H1 (cell line): Measurements from ENCODE around the gene FGFBP2. TPM values are rescaled to one million over a fixed set of nuclear protein-coding genes. Genes with fewer than 3 reads are reported as not detected.

Source experiments
- CTCF ChIA-PET: fragments of 300-600 bp; sonication (Branson Sonifier 250); formaldehyde crosslinking; loops from one replicate; lab custom pipeline; 2021; ENCODE audit not compliant: partially characterized antibody; lab: Charles Lee
- POLR2A ChIA-PET: fragments of 300-600 bp; sonication (Branson Sonifier 250); formaldehyde crosslinking; loops from one replicate; lab custom pipeline; 2021; ENCODE audit warnings: inconsistent platforms; ENCODE audit not compliant: partially characterized antibody; lab: Charles Lee
- DNase-seq, 2 experiments: peaks; one replicate each; pipeline versions ENCODE4 v3.0.0 to v3.0.0-alpha.2; 2010 to 2022; ENCODE audit warnings: low spot score in 2 of 2, low read depth in 1 of 2, mixed read lengths in 1 of 2
- FAIRE-seq: peaks from 2 replicates; lab custom pipeline; 2011; peaks lifted over from hg19 to GRCh38; lab: Jason Lieb, UNC
- H2AFZ ChIP-seq: 2 replicates; pipeline ENCODE4 v1.8.1; 2012; ENCODE audit warnings: low read length, inconsistent platforms
- H2AK5ac ChIP-seq: 2 replicates; pipeline ENCODE4 v1.6.1; 2013; ENCODE audit warnings: low read depth, low read length
- H2BK120ac ChIP-seq: replicated peaks from 2 replicates; pipeline ENCODE3; 2013; ENCODE audit warnings: low read depth, low read length, inconsistent platforms
- H2BK12ac ChIP-seq: 2 replicates; pipeline ENCODE4 v1.6.1; 2013; ENCODE audit warnings: low read depth, low read length
- H2BK15ac ChIP-seq: 2 replicates; pipeline ENCODE4 v1.6.1; 2013; ENCODE audit warnings: low read length
- H2BK20ac ChIP-seq: 2 replicates; pipeline ENCODE4 v1.6.1; 2013; ENCODE audit warnings: low read length
- H2BK5ac ChIP-seq: 2 replicates; pipeline ENCODE4 v1.6.1; 2013; ENCODE audit warnings: low read depth, low read length
- H3K14ac ChIP-seq: 2 replicates; pipeline ENCODE4 v1.6.1; 2013; ENCODE audit warnings: inconsistent platforms; ENCODE audit not compliant: insufficient read length
- H3K18ac ChIP-seq: 2 replicates; pipeline ENCODE4 v1.6.1; 2013; ENCODE audit warnings: low read length; ENCODE audit errors: extremely low read depth
- H3K23ac ChIP-seq: 2 replicates; pipeline ENCODE4 v1.6.1; 2013; ENCODE audit warnings: inconsistent platforms; ENCODE audit not compliant: insufficient read length
- H3K23me2 ChIP-seq: 2 replicates; pipeline ENCODE4 v1.6.1; 2013; ENCODE audit warnings: low read depth, low read length
- H3K27ac ChIP-seq: 2 replicates; pipeline ENCODE4 v1.6.1; 2011; ENCODE audit warnings: low read depth, low read length, inconsistent platforms
- H3K27me3 ChIP-seq, 4 experiments: replicated peaks in 1 of 4; 1 replicate in 1 of 4; 2 replicates in 3 of 4; pipeline versions ENCODE4 v1.6.1 to v1.8.1; 2011 to 2013; ENCODE audit warnings: low read length in 3 of 4, mild to moderate bottlenecking in 3 of 4, inconsistent platforms in 2 of 4, mixed read lengths in 2 of 4, moderate library complexity in 1 of 4; ENCODE audit not compliant: control insufficient read depth in 3 of 4, insufficient read depth in 3 of 4; ENCODE audit errors: extremely low read depth in 1 of 4
- H3K36me3 ChIP-seq, 4 experiments: 2 replicates each; pipeline versions ENCODE4 v1.6.1 to v1.8.1; 2011 to 2013; ENCODE audit warnings: mild to moderate bottlenecking in 4 of 4, low read length in 3 of 4, moderate library complexity in 2 of 4, control low read depth in 1 of 4, inconsistent platforms in 1 of 4; ENCODE audit not compliant: insufficient read depth in 4 of 4, control insufficient read depth in 2 of 4
- H3K4ac ChIP-seq: replicated peaks from 2 replicates; pipeline ENCODE3; 2013; ENCODE audit warnings: low read length, low read depth, mixed read lengths, inconsistent platforms; ENCODE audit not compliant: insufficient read length
- H3K4me1 ChIP-seq, 4 experiments: replicated peaks in 1 of 4; 1 replicate in 1 of 4; 2 replicates in 3 of 4; pipeline versions ENCODE4 v1.6.1 to v1.8.1; 2011 to 2013; ENCODE audit warnings: low read length in 3 of 4, inconsistent platforms in 2 of 4, mixed read lengths in 1 of 4; ENCODE audit not compliant: insufficient read depth in 4 of 4, control insufficient read depth in 3 of 4
- H3K4me2 ChIP-seq, 2 experiments: 2 replicates each; pipeline versions ENCODE4 v1.6.1 to v1.8.1; 2011 to 2013; ENCODE audit warnings: low read depth in 2 of 2, low read length in 2 of 2, control low read depth in 1 of 2, inconsistent platforms in 1 of 2, mild to moderate bottlenecking in 1 of 2; ENCODE audit not compliant: insufficient read depth in 1 of 2
- H3K4me3 ChIP-seq, 4 experiments: fragments of 200-600, 300-600 bp in 1 of 4; sonication (generic), shearing (Covaris generic), sonication (Bioruptor Twin) in 1 of 4; 2 replicates each; pipeline versions ENCODE4 v1.5.1 to v1.8.1; 2011 to 2016; ENCODE audit warnings: low read length in 4 of 4, low read depth in 3 of 4, control low read depth in 2 of 4, inconsistent platforms in 2 of 4, mild to moderate bottlenecking in 2 of 4, mixed read lengths in 1 of 4, moderate library complexity in 1 of 4; ENCODE audit not compliant: insufficient read depth in 2 of 4; ENCODE audit errors: extremely low read depth in 1 of 4
- H3K56ac ChIP-seq: replicated peaks from 2 replicates; pipeline ENCODE3; 2013; ENCODE audit warnings: low read depth, mild to moderate bottlenecking, mixed read lengths, low read length, inconsistent platforms; ENCODE audit not compliant: insufficient read length
- H3K79me1 ChIP-seq: 2 replicates; pipeline ENCODE4 v1.6.1; 2013; ENCODE audit warnings: low read depth, low read length, control low read depth
- H3K79me2 ChIP-seq, 2 experiments: 2 replicates each; pipeline versions ENCODE4 v1.6.1 to v1.8.1; 2012 to 2013; ENCODE audit warnings: low read length in 2 of 2, mild to moderate bottlenecking in 2 of 2, inconsistent platforms in 1 of 2; ENCODE audit not compliant: insufficient read depth in 2 of 2, control insufficient read depth in 1 of 2
- H3K9ac ChIP-seq, 4 experiments: replicated peaks in 1 of 4; 1 replicate in 1 of 4; 2 replicates in 3 of 4; pipeline versions ENCODE4 v1.6.1 to v1.8.1; 2011 to 2013; ENCODE audit warnings: low read depth in 3 of 4, low read length in 3 of 4, control low read depth in 2 of 4, mild to moderate bottlenecking in 2 of 4, moderate library complexity in 2 of 4, inconsistent platforms in 1 of 4; ENCODE audit errors: extremely low read depth in 1 of 4
- H3K9me3 ChIP-seq, 2 experiments: 2 replicates each; pipeline versions ENCODE4 v1.6.1 to v1.8.1; 2012 to 2013; ENCODE audit warnings: mild to moderate bottlenecking in 2 of 2, moderate library complexity in 2 of 2, control low read depth in 1 of 2, inconsistent platforms in 1 of 2, low read depth in 1 of 2, low read length in 1 of 2, mixed read lengths in 1 of 2; ENCODE audit not compliant: insufficient read depth in 2 of 2
- H4K20me1 ChIP-seq, 2 experiments: replicated peaks in 1 of 2; 2 replicates each; pipeline versions ENCODE3 to v1.8.1; 2011 to 2013; ENCODE audit warnings: inconsistent platforms in 2 of 2, low read length in 2 of 2, mild to moderate bottlenecking in 1 of 2; ENCODE audit not compliant: insufficient read depth in 2 of 2, control insufficient read depth in 1 of 2
- H4K5ac ChIP-seq: 2 replicates; pipeline ENCODE4 v1.6.1; 2013; ENCODE audit warnings: low read length, low read depth, mixed read lengths, inconsistent platforms; ENCODE audit not compliant: insufficient read length
- H4K8ac ChIP-seq: 2 replicates; pipeline ENCODE4 v1.8.0; 2013; ENCODE audit warnings: mild to moderate bottlenecking, moderate library complexity, low read length, inconsistent platforms; ENCODE audit not compliant: insufficient read depth; ENCODE audit errors: extremely low read depth
- H4K91ac ChIP-seq: replicated peaks from 2 replicates; pipeline ENCODE3; 2013; ENCODE audit warnings: low read length, mixed read lengths, inconsistent platforms; ENCODE audit not compliant: insufficient read length
- JUN ChIP-seq: IDR thresholded peaks from 2 replicates; pipeline ENCODE4 v1.6.1; 2011; ENCODE audit warnings: low read depth, mild to moderate bottlenecking, improper control_type of control experiment, low read length
- WGBS, 2 experiments: shearing (Covaris generic) in 1 of 2; methylation state at CpG; one replicate each; pipeline versions ENCODE4 v1.1.6 to v1.1.7; 2013 to 2015; ENCODE audit warnings: low lambda C conversion rate in 2 of 2, mixed read lengths in 2 of 2, inconsistent platforms in 1 of 2, low coverage in 1 of 2, missing lambda C conversion rate in 1 of 2; ENCODE audit not compliant: insufficient replicate concordance in 2 of 2, insufficient coverage in 1 of 2, insufficient read length in 1 of 2; ENCODE audit errors: extremely low coverage in 1 of 2, missing lambda C conversion rate in 1 of 2; 5-methylcytosine and 5-hydroxymethylcytosine counted together
- polyA plus RNA-seq, 7 experiments: library from polyadenylated mRNA; depleted of rRNA in 3 of 7; stranded (reverse) in 5 of 7; unstranded in 2 of 7; fragments of >200 nt in 5 of 7; fragments of 200-250 nt in 2 of 7; gene quantifications; 1 replicate in 5 of 7; 2 replicates in 1 of 7; 4 replicates in 1 of 7; pipeline versions ENCODE4 v1.2.1 to v1.2.3, GENCODE V29; 2011 to 2013; ENCODE audit warnings: missing spikeins in 2 of 7, mixed read lengths in 2 of 7
- total RNA-seq: library from RNA; stranded (reverse); fragmentation: NEBNext Ultra II Directional; extraction: Animal tissue kit (Norgen Biotek cat#: 25700); gene quantifications from 2 replicates; pipeline ENCODE4 v1.2.1, GENCODE V29; 2021
- TF ChIP-seq, protein P1 (sequence below): IDR thresholded peaks from 2 replicates; pipeline ENCODE4 v1.6.1; 2012; ENCODE audit warnings: low read length, inconsistent platforms

FGFBP2 gene
- total and polyA plus RNA-seq, 2 of the 8 experiments (the other 6 are each of a cell fraction or from before 2014, with no cell fraction given), result 0.15 TPM; not detected in 1

DNA sequence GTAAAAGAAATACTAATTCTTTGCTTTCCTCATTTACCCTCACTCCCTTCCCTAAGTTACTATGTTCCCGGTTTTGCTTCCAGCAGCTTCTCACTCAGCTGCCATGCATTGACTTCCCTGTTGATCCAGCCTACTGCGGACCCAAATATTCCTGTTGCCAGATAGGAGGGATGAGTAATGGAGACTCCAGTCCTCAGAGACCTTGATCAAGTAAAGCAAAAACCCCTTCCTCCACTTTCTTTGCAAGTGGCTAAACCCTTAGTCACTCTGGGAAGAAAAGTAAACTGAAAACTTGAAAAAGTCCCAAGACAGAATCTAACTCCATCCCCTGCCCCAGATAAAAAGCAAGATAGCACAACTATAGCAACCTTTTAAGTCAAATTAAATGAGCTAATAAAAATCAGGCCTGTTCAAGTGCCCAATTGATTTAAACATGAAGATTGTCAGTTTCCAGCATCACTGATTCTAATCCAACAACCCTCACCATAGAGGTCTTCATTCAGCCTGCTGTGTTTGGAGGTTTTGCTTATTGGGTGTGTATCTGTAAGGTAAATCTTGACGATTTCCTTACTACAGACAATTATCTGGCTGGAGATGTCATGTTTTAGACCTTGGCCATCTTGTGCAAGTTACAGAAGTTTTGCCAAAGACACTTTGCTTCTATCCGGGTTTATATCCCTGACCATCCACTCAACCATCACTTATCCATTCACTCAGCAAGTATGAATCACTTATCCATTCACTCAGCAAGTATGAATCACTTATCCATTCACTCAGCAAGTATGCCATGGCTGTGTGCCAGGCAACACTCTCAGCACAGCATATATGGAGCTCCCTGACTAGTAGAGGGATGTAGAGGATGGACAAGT lies 42.0 kb downstream of the FGFBP2 start:
- H3K4me2 ChIP-seq, result no peak overlapping the region
- H3K14ac ChIP-seq, result no peak overlapping the region
- H2BK20ac ChIP-seq, result no peak overlapping the region
- H3K4me1 ChIP-seq, result no peaks in the 10 kb centered on the region
- H3K36me3 ChIP-seq, result no peaks in the 10 kb centered on the region
- H3K79me2 ChIP-seq, result no peaks in the 10 kb centered on the region
- H3K4ac ChIP-seq, result no peak overlapping the region
- ChIA-PET CTCF (interaction anchor here (2.1 to 7.3 kb wide), 2 partner anchors 35 to 39 kb away, joined by 8 to 40 read pairs; no protein-coding TSS in a partner anchor), POLR2A (no interaction called here)
- H4K5ac ChIP-seq, result no peak overlapping the region
- no peak overlapping the region for H3K23ac ChIP-seq
- H4K8ac ChIP-seq, result no peak overlapping the region
- no peaks in the 10 kb centered on the region for H3K27me3 ChIP-seq
- H3K79me1 ChIP-seq, result no peaks in the 10 kb centered on the region
- H2AK5ac ChIP-seq, result no peak overlapping the region
- 86% methylated on average over 4 of the region's 4 CpGs; no CpG with 5 or more reads in 1 of the 2 experiments for WGBS, 2 experiments
- no peak overlapping the region for H3K27ac ChIP-seq
- no peak overlapping the region for H2BK12ac ChIP-seq
- H2BK15ac ChIP-seq, result no peak overlapping the region
- H2BK120ac ChIP-seq, result no peak overlapping the region
- H3K56ac ChIP-seq, result no peak overlapping the region
- TF ChIP-seq, protein P1, sequence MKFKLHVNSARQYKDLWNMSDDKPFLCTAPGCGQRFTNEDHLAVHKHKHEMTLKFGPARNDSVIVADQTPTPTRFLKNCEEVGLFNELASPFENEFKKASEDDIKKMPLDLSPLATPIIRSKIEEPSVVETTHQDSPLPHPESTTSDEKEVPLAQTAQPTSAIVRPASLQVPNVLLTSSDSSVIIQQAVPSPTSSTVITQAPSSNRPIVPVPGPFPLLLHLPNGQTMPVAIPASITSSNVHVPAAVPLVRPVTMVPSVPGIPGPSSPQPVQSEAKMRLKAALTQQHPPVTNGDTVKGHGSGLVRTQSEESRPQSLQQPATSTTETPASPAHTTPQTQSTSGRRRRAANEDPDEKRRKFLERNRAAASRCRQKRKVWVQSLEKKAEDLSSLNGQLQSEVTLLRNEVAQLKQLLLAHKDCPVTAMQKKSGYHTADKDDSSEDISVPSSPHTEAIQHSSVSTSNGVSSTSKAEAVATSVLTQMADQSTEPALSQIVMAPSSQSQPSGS, result no peak
- TF ChIP-seq JUN, result no peak
- no peak overlapping the region for H3K4me3 ChIP-seq
- no peak overlapping the region for H4K91ac ChIP-seq
- H3K18ac ChIP-seq, result no peak overlapping the region
- no peak overlapping the region for H3K9ac ChIP-seq
- no peak for FAIRE-seq
- H2AFZ ChIP-seq, result no peak overlapping the region
- H2BK5ac ChIP-seq, result no peak overlapping the region
- H3K23me2 ChIP-seq, result no peaks in the 10 kb centered on the region
- peaks cover 0 to 6% of the 10 kb centered on the region in 2 experiments; a peak in 1 of 4 replicates for H3K9me3 ChIP-seq
- H4K20me1 ChIP-seq, result no peaks in the 10 kb centered on the region
- no peak for DNase-seq
